GM21367 (cell line): ENCODE data around the gene PPIL6.
A peak's percentile ranks its signal among the peaks of the same experiment; 100 is the strongest.

Experiments
- ATAC-seq: cut with Tn5 transposase; IDR thresholded peaks from one replicate; pipeline ENCODE4 v1.9.1; 2021; ENCODE audit not compliant: unreplicated experiment

The PPIL6 gene

DNA sequence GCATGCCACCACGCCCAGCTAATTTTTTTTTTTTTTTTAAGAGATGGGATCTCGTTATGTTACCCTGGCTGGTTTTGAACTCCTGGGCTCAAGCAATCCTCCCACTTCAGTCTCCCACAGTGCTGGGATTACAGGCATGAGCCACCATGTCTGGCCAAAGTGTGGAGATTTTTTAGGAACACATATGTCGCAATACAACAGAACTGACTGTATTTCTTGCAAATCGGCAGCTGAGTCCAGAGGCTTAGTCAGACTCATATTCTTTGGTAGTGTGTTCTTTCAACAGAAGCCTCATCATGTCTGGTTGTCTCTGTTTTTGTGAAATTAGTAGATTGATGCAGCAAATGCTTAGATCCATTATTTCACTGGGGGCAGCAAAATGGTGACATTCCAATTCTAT lies 34.2 kb downstream of the PPIL6 start:
- ATAC-seq, result no peak

GRCh38 chr6:109397020-109397419 lies 43.4 kb downstream of the PPIL6 start:
- no peak for ATAC-seq

DNA sequence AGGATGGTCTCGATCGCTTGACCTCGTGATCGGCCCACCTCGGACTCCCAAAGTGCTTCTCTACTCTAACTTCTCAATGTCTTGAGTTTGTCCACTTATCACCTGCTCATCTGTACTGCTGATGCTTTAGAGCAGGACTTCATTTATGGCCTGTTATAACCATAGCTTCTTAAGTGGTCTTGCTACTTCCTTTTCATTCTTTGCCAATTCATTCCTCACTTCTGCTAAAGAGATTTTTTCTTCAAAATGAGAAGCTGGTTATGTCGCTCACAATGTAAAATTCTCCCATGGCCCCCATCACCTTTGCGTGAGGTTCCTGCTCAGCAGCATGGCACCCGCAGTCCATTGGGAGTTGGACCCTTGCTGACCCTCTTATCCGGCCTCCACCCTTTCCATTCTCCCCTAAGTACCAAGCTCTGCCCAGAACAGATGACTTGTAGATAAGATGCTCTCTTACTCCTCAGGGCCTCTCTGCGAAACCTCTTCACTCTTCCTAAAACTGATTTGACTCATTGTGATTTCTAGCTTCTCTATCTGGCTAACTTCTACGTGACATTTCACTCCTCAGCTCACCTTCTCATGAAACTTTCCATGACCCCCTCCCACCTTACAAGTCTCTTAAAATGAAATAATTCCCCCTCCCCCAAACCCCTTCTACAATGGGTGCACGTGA lies 44.2 kb downstream of the PPIL6 start:
- no peak for ATAC-seq

- ATAC-seq, result no peak
Observed at GRCh38 chr6:109393886-109394281, 46.5 kb downstream of the PPIL6 start.

DNA sequence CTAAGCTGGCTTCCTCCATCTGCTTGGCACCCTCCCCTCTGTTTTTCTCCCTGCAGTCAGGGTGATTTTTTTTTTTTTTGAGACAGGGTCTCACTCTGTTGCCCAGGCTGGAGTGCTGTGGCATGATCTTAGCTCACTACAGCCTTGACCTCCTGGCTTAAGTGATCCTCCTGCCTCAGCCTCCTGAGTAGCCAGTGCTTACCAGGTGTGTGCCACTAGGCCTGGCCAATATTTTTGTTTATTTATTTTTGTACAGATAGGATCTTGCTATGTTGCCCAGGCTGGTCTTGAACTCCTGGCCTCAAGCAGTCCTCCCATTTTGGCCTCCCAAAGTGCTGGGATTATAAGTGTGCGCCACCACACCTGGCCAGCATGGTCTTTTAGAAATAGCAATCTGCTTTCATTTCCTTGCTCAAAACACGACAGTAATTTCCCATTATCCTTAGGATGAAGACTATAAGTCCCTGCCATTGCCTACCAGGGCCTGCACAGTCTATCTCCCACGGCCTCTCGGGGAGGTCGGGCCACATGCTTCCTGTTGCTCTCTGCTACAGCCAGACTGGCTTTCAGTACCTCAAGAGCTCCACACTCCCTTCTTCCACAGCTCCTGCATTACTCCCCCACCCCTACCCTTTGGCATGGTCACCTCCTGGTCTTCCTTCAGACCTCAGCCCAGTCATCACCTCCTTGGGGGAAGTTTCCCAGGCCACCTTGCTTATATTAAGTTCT lies 47.1 kb downstream of the PPIL6 start:
- ATAC-seq, result no peak

DNA sequence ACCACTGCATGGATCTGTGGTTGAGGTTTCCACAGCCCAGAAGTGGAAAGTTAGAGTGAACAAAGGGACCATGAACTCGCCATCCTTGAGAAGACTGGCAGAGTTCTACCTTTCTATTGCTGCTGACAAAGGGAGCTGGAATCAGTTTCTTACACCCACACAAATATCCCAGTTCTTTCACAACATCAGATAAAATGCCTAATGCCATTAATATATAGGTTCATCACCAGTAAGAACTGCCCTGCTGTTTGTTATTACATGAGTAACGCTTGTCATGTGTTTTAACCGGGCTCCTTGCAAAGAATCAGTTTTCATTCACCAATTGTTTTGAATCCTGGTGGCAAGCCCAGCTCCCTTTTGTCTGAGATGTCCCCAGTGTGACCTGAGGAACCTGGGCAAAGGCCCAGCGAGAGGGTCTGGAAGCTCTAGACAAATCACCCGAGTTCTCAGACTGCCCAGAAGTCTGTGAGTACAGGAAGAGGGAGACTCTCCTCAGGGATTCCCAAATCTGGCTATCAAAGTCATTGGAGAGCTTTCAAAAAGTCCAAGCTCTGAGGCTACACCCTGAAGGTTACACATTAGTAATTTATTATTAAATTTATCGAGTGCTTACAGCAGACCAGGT lies 50.7 kb downstream of the PPIL6 start:
- ATAC-seq, result no peak

- no peak for ATAC-seq
Observed at GRCh38 chr6:109388265-109388664, 52.2 kb downstream of the PPIL6 start.

- ATAC-seq, result no peak
Observed at GRCh38 chr6:109383438-109383940, 56.9 kb downstream of the PPIL6 start.

GRCh38 chr6:109382576-109383437 lies 57.6 kb downstream of the PPIL6 start:
- peak; percentile 53 for ATAC-seq

DNA sequence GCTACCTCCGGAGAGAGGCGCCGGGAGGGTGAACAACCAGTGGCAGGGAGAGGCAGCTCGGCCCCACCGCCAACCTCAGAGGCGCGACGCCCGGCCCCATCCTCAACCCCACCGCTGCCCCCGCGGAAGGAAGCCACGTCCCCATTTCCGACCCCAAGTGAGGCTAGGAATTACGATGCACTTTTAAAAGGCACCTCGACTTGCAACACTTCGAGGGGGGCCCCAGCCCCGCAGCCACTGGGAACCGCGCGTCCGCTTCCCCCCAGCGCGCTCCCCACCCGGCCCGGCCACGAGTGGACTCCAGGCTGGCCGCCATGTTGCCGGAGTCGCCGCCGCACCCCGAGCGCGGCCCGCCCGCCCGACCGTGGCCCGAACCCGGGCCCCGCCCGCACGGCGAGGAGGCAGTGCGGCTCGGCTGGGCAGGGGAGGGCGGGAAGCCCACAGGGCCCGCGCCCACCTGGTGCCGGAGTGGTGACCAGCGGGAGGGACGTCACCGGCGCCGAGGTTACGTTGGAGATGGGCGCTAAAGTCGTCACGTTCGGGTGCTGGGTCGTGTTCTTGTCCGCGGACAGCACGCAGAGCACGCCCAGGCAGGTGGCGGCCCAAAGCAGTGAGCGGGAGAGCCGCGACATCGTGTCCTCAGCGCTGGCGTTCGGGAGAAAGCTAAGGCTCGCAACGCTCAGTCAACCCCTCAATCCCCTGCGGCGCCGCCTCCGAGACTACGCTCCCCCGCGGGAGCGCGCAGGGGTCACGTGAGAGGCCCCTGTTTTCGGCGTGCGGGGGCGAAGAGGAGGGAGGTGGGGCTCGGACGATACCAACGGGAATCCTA lies 58.5 kb downstream of the PPIL6 start, which contains the start of gene CD164:
TSS of gene CD164 (minus strand) at position 721 of the 829 bp plus-strand sequence. CDS start at position 632, 89 bp downstream.
- ATAC-seq, result peak; percentile 36

DNA sequence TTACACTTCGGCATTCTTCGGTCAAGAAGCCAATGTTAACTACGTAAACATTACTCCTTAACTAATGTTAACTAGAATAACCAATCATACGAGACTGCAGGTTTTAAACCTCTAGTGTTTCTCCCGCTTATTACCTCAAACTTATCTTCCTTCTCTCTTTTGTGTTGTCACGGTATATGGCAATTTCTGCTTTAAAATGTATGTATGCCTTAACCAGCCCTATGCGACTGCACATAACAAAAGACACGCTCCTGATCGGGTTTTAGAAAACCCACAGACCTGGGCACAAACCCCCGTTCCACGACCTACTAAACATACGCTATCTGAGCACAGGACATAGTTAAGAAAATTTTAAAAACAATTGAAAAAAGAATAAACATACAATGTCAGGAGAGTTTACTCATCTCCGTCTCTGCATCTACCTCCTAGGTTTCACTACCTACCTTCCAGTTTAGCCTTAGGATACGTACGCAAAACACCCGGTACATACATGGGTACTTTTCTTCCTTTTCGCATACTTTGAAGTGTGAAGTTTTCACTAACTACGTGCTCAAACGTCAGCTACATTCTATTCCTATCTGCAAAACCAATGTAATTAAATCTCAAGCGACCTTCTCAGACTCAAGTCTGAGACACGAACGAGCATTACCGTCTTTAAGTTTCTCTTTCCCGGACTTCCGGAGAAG lies 59.2 kb downstream of the PPIL6 start:
- no peak for ATAC-seq

DNA sequence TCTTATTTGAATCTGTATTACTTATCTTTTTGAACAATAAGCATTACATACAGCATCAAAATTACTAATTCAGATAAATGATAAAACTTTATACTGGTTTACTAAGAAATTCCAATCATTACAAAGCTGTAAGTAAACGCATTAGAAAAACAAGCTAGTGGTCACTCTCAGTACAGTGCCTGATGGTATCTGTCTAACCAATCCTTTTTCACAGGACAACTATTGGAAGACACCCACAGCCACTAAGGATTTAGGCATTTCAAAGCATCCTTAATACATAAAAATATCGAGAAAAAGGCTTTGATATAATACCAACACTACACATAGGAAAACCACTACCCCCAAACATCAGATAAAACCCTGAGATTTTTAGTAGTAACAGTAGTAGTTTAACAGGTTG lies 60.7 kb downstream of the PPIL6 start:
- no peak for ATAC-seq

GRCh38 chr6:109377717-109378116 lies 62.7 kb downstream of the PPIL6 start:
- no peak for ATAC-seq

- no peak for ATAC-seq
Observed at GRCh38 chr6:109374326-109374892, 66.0 kb downstream of the PPIL6 start.

- peak; percentile 96 for ATAC-seq
Observed at GRCh38 chr6:109373762-109374161, 66.7 kb downstream of the PPIL6 start.

GRCh38 chr6:109373331-109373730 lies 67.1 kb downstream of the PPIL6 start:
- no peak for ATAC-seq

DNA sequence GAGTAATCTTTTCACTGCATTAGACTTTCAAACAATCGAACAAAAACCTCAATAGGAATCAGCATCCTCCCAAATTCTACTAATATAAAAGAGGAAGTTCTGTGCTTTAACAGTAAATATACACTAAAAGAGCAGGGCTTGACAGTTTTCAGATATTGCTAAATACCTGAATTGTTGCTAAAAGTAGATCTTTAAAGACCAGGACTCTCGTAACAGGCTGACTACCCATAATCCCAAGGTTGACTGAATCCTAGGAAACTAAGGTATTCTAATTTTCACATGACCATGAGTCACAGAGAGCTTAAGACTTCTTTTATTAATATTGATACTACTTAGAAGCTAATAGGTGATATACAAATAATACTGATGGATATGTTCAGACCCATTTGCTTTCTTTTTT lies 68.3 kb downstream of the PPIL6 start:
- no peak for ATAC-seq

DNA sequence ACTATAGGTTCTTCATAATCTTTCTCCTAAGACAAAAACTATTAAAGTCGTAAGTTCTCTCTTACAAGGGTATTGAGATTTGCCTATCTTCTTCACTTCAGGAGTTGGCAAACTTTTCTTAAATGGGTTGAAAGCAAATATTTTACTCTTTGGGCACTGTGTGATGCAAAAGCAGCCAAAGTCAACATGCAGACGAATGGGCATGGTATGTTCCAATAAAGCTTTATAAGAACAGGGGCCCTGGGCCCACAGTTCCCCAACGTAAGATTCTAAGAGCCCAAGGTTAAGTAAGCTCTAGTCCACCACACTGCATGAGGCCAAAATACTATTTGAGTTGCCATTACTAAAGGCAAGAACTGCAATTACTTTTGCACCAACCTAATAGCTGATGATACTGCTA lies 69.6 kb downstream of the PPIL6 start:
- no peak for ATAC-seq

GRCh38 chr6:109370336-109370735 lies 70.1 kb downstream of the PPIL6 start:
- ATAC-seq, result no peak
